Stimulated activated CD4-positive, alpha-beta T cell treated with anti-CD3 and anti-CD28 coated beads, TNF-alpha, amount 100 ng/mL, for 1 hour (primary cell): ENCODE results near the gene PER2.
"Not testable (repeated sequence)": the region's sequence is repeated elsewhere in the genome, so short reads cannot be mapped to it uniquely, and the experiment has no call there.

Source experiments
- DNase-seq, 3 donors: peaks; one replicate each; pipeline ENCODE4 v3.0.0-alpha.2; 2020; ENCODE audit warnings: low read depth in 3 of 3, low spot score in 1 of 3

The PER2 gene

DNA sequence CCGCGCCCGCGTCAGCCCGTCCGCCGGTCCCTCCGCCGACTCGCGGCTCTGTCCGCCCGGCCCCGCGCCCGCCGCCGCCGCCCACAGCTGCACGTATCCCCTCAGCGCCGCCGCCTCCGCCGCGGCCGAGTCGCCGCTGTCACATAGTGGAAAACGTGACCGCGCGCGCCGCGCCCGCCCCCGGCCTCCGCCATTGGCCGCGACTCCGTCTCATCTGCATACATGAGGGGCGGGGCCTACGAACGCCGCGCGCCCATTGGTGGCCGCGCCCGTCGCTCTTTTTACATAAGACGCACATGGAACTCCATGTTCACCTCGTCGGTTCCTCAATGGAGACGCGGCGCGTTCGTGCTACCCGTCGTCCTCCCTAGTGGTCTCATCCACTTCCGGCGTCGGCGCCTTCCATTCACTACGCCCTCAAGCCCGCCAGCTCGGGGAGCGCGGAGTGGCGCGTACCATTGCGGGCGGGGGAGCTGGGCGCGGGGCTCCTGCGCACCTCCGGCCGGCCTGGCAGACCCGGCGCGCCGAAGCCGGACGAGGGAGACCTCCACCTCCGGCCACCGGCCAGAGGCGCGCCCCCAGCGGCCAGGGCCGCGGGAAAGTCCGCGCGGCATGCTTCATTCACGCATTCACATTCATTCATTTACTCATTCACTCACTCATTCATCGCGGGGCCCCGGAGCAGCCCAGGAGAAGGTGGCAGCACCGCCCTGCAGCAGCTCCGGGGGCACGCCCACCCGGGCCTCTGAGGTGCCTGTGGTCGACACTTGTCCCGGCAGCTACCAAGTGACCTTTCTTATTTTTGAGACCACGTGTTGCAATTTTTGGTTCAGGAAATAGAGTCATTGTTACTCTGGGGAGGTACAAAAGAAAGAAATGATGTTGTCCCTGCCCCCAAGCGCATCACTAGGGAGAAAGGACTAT lies 502 bp upstream of the PER2 start:
- peak; percentile 93 to 95 (median 94) for DNase-seq

DNA sequence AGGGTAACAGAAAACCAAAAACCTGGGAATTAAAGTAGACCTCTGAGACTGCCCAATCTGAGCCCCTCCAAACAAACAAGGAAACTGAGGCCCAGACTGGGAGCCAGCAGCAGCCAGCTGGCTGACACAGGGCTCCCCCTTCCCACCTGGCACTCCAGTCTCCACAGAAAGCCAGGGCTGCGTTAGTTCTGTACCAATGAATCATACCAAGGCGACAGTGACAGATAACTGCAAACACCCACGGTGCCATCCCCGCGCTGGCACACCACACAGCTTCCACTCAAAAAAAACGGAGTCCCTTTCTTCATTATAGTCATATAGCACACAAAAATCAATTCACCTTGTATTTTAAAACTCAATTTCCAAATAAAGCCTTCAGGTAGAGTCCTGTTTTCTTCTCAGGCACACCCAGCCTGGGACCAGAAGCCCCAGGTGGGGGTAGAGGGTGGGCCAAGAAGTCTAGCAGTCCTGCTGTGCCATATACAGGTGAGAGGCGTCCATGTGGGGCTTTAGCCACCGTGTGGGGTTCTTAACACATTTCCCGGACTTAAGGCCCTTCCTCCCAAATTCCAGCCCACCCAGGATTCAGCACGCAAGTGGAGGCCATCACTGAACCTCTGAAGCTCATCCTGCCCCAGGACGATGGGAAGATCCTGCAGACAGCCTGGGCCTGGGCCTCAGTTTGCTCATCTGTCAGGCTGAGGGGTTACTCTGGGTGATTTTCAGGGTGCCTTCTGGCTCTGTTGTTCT lies 1.2 kb downstream of the PER2 start:
- no peak for DNase-seq

DNA sequence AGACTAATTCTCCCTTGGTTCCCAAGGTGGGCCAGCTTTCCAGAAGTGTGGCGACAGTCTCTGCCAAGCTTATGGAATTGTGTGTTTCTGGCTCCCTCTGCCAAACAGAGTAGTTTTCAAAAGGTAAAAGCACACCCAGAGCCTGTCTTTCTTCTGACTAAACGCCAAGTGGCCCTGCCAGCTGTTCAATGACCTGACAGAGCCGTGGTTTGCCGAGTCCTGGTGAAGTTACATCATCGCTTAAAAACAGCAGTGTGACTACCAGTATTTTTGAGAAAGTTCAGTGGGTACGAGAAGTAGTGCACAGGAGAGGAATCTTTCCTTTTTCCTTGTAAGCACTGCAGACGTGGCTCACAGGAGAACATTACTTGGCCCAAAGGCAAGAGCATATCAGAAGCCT lies 1.9 kb downstream of the PER2 start:
- DNase-seq: no peak

DNA sequence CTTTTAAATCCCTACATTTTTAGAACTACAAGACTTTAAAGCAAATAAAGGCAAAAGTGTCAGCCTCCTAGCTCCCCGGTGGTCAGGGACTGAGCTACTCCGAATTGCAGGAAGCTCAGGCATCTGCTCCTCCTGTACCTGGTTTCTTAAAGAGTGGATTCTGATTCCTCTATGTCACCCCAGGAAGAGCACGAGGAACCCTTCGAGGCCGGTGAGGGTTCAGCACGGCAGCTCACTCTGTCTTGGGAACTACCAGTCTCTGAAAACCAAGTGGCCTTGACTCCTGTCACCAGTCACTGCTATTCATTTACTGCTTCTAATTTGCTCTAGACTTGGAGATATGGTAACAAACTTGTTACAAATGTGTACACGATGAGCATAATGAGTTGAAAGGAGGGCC lies 2.3 kb downstream of the PER2 start:
- no peak for DNase-seq

DNA sequence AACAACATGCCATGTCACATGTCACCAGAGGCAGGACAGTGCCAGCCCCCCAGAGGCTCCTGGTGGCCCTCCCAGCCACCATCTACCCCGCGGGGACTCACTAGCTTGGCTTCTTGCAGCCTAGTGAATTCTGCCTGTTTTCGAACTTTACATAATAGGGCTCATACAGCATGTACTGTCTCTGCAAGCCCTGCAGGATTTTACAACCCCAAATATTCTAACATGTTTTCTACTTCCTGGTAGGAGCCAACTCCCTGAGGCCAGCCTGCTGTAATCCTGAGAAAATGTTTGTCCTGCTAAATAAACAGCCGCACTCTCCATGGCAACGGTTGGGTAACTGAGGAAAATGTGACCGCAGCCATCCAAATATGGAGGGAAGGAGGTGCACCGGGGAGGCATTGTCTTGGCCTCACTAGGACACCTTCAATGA lies 2.7 kb downstream of the PER2 start:
- no peak for DNase-seq

DNA sequence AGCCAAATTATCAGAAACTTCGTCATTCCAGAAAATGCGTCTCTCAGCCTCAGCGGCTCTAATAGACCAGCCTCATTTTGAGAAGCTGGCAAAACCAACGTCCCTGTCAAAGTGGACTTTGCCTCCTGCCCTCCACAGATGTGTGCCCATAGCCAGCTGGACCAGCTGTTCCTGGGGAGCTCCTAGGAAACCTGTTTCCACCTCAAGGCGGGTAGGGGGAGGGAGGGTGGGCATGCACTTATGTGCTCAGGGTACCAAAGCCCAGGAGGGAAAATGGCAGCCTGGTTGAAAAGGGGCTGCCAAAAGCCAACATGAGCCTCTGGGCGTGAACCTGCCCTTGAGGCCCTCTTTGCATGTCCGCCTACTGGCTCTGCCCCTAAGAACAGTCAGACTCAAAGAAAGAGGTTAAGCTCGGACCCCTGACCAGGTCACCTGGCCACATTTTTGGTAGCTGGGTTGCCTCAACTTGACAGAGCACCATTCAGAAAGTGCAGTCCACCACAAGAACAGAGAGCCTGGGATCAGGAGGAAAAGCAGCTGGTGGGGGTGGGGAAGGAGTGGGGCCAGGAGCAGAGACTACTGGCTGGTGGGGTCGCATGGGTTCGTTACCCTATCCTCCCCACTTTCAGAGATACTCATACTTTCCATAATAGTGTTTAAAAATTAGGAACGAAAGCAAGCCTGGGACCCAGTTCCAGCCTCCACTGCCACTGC lies 3.5 kb downstream of the PER2 start:
- no peak for DNase-seq

DNA sequence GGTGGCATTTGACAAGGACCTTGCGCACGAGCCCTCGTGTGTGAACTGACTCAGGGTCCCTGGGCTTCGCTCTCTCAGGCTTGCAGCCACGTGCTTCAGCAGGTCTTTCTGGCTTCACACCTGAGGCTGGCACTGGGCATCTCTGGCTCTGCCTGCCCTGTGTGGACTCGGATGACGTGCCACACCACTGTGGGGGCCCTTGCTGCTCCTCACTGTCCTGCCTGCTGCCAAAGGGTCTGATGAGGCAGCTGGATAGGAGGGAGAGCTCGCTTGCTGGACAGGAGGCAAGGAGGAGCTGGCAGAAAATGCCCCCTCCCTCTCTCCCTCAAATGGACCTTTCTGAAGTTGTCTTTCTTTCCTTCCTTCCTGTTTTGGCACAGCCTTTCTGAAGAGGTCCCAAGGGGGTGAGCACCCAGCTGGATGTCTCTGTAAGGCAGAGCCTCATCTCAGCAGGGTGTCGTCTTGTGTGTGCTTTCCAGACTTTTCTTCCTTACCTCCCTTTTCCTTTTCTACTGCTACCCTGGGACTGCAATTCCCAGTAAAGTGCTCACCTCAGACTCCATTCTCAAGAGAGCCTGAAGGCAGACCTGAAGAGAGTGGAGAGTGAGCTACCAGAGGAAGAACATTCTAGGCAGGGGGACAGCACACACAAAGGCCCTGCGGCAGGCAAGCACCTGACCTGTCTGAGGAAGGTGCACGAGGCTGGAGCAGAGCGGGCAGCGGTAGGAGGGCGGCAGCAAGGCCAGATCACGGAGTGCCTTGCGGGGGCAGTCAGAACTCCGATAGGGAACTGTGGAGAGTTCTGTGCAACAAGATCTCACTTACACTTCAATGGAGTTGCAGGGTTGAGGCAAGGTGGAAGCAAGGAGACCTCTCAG lies 5.3 kb downstream of the PER2 start:
- DNase-seq: no peak

DNA sequence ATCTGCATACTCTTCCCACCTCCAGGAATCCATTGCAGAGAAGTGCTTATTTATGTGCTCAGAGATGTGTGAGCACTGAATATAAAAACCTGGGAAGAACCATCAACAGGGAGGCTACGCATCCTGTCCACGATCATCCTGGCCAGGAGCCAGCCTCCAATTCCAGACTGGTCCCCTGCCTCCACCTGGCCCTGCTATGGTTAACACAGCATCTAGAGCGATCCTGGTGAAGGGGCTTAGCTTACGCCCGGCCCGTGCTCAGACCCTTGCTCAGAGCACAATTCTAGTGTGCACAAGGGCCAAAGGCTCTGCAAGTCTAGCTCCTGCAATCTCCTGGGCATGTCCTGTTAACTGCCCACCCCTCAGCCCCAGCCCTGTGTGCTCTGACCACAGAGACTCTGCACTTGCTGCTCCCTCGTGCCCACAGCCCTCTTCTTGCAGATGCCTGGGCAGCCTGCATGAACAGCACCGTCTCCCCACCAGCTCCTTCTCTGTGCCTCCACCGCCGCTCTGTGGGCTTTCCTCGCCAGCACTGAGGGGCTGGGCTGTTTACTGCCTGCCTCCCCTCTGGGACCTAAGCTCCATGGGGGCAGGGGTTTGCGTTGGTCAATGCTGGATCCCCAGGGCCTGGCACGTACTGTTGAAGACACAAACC lies 6.5 kb downstream of the PER2 start:
- no peak for DNase-seq

DNA sequence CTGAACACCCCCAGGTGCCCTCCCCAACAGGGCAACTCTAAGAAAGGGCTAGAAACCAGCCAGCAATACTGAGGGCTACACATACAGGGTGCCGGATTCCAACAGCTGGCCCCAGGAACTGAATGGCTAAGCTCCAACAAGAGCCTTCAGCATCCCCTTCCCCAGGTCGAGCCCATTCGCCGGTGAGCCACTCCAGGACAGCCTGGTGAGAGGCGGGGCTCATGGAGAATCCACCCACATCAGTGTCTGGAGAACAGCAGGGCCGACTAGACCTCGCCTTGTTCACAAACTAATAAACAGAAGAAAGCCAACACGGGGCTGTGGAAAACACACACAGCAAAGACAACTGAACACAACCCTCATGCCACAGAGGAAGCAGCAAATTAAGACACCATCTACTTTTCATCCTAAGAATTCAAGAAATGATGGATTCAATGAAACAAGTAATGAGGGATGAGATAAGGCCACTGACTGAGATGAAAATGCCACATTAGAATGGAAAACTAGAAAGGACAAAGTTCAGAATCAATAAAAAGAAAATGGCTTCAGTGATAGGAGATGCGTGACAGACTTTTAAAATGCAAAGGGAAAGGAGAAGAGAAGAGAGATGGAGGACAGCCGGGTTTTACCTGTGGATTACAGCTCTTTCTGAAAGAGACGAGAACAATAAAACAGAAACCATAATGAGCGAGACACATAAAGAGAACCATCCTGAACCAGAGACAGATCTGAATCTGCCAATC lies 8.2 kb downstream of the PER2 start:
- no peak for DNase-seq

DNA sequence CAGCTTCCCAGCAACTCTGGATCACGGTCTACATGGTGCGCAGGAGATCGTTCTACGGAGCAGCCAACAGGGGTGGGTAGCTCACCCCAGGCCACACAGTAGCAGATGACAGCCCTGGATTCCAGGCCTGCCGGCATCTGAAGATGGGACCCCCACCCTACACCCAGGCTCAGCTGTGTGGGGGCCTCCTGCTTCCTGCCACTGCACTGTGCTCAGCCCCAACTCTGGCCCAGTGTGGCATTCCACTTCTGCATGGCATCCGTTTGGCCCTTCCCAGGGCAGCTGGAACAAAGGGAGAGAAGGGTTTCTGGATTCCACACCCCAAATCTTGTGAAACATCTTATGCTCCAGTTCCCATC lies 9.1 kb downstream of the PER2 start:
- DNase-seq: no peak

DNA sequence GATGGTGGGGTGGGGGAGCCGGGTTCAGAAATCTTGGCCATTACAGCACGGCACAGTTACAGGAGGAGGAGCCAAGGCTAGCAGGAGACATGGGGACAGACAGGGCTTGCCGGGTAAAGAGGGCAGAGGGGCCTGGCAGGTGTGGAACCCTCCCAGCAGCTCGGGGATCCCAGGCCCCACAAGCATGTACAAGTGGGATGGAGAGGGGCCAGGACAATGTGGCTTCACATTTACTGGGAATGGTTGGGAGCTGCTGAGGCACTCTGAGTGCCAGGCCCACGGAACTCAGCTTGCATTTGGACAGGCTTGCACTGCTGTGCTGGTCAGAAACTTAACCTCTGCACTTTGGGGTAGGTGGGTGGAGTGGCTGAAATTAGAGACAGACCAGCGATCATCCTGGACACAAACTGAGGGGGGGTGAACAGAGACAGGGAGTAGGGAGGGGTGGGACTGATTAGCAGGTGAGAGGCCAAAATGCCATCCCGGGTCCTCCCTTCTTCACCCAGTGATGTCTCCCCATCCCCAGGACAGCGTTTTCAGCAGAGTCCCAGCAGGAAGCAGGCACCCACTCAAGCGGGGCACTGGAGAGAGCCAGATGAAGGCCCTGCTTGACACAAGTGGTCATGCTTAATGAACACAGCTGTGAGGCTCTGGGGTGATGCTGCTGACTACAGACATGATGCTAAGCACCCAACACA lies 9.6 kb downstream of the PER2 start:
- DNase-seq: no peak

DNA sequence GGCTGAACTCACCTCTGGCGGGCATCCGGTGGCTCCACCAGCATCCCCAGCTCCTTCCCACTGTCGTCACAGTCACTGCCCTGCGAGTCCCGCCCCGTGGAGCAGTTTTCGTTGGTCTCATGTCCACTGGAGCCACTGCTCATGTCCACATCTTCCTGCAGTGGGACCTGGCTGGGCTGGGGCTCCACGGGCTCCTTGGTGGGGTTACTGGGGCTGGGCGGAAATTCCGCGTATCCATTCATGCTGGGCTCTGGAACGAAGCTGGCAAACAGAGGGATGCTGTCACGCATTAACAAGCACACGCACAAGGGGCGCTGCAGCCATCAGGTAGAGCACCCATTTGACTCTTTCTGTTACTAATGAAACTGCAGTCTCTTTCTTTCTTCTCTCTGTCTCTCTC lies 10.7 kb downstream of the PER2 start:
- DNase-seq: no peak

DNA sequence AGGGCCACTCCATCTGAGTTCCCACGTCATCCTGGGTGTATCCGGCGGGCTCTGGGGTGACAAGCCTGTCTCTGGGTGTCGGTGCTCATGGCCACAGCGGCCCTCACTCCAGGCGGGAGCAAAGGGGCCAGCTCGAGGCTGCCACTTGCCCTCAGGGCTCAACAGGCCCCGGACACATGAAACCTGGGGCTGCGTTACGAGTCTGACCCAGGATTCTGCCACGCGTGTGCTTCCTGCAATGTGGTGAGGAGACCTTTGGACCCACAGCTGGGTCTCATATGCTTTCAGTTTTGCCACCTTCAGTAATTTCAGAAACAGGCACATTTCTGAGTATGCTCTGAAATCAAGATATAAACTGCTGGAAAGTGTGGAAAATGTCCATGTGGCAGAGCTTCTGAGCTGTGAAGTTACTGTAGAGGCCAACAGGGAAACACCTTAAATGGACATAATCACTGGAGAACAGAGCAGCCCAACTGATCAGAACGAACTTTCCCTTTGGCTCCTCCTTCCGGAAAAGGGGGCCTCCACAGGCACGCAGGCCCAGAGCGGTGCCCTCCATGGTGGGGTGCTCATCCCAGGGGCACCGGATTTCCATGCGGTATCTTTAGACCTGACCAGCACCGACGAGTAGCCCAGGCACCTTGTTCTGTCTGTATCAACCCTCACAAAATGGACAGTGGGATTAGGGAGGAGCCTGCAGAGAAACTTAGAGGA lies 14.1 kb downstream of the PER2 start:
- DNase-seq: no peak

DNA sequence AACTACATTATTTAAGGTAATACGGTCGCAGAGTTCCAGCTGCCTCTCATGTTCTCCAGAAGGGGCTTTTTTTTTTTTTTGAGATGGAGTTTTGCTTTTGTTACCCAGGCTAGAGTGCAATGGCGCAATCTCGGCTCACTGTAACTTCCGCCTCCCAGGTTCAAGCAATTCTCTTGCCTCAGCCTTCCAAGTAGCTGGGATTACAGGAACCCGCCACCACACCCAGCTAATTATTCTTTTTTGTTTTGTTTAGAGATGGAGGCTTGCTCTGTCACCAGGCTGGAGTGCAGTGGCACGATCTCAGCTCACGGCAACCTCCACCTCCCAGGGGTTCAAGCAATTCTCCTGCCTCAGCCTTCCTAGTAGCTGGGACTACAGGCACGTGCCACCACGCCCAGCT lies 15.0 kb downstream of the PER2 start:
- not testable (repeated sequence) for DNase-seq

DNA sequence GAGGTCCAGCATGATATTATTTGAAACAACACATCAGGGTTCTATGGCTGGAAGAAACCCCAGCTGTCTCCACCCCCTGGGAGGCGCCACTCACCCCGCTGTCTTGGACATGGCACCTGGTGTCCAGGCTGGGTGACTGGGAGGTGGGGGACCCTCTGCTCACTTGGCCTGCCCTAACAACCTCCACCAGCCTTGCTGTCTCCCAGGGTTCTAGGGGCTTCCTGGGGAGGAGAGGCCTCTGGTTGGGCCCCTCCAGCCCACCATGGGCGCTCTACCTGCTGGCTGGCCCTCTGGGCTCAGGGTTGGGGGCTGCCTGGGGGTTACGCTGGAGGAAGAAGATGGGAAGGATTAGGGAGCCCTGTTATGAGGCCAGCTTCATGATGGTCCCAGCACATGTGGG lies 16.3 kb downstream of the PER2 start:
- no peak for DNase-seq

DNA sequence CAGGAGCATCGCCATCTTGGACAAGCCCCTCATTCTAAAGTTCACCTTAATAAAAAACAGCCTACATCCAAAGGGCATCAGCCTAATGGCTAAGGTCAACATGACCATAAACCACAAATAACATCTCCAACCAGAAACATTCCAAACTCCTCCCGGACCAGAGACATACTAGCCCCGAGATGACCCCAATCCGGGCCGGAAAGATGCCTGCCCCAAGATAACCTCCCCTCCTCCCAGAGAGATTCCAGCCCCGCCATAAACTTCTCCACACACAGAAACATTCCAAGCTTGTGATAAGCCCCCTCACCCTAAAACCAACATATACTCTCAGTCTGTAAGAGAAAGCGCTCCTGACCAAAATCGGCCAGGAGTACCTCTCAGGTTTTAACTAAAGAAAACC lies 16.7 kb downstream of the PER2 start:
- not testable (repeated sequence) for DNase-seq

DNA sequence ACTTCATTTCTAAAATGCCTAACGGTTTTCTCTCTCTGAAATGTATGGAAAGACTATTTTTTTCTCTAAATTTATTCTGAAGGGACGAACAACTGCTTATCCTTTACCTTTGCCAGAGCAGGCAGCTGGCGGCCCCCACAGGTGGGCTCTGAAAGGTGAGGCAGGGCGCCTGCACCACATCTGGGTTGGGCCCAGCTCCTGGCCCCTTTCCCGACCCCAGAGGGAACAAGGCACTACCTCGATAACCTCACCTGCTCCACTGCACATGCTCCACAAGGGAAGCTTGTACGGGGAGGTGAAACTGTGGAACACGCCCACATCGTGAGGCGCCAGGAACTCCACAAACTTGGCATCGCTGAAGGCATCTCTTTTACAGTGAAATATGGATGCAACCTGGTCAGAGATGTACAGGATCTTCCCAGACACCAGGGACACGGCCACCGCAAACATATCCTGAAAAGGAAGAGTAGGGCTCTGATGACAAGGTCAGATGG lies 17.3 kb downstream of the PER2 start:
- no peak for DNase-seq

DNA sequence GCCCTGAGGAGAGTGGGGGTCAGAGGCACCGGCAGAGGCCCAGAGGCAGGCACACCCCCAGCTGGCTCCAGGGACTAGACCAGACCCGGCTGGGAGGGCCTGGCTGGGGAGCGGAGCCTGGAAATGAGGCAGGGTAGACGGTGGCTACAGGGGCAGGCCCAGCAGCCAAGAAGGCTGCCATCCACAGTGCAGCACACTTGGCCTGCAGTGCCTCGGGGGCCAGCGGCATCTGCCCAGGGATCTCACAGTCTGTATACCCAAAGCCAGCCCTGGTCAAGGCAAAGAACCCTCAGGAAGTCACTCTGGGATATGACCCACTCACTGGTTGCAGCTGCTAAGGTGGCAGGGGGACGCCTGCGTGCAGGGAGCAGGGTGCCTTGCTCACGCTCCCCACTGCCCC lies 17.8 kb downstream of the PER2 start:
- DNase-seq: no peak
